Frontal cortex (tissue), 4 donors: ENCODE results near the gene KLK8. TPM values are rescaled to one million over a fixed set of nuclear protein-coding genes. Genes with fewer than 3 reads are reported as not detected.
"Not testable (repeated sequence)": the region's sequence is repeated elsewhere in the genome, so short reads cannot be mapped to it uniquely, and the experiment has no call there.

Experiments
- DNase-seq, 2 donors: peaks; one replicate each; pipeline ENCODE4 v3.0.0; 2012; ENCODE audit warnings: low spot score in 2 of 2
- FAIRE-seq: peaks from 2 replicates; lab custom pipeline; 2012; peaks lifted over from hg19 to GRCh38; lab: Jason Lieb, UNC
- total RNA-seq: library from RNA; depleted of rRNA; stranded (reverse); fragments of >200 nt; gene quantifications from one replicate; pipeline ENCODE4 v1.2.3, GENCODE V29; 2014
- donor health status: control.
- donor health status: control.
- donor health status: control.

KLK8 gene
- total RNA-seq, 1 donor from 2014 or later, result not detected

DNA sequence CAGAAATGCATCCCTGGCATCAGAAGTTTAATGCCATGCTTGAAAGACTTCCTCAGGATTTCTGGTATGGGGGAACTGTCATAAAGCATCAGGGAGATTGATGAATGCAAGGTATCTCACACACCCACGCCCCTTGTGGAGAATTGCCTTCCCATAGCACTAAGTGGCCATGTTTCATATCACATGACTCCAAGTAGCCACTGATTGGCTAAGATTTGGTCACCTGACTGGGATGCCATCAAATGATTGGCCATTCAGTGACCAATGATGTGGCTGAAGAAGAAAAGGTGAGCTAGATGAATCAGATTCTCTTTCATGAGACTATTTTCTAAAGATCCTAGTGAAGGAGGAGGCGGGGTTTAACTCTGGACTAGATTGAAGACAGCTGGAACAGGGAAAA is 7.3 kb downstream of the KLK8 start:
- DNase-seq (no peak), FAIRE-seq (no peak)

- DNase-seq (no peak), FAIRE-seq (no peak)
Observed at GRCh38 chr19:50992666-50993035, 8.8 kb downstream of the KLK8 start.

DNA sequence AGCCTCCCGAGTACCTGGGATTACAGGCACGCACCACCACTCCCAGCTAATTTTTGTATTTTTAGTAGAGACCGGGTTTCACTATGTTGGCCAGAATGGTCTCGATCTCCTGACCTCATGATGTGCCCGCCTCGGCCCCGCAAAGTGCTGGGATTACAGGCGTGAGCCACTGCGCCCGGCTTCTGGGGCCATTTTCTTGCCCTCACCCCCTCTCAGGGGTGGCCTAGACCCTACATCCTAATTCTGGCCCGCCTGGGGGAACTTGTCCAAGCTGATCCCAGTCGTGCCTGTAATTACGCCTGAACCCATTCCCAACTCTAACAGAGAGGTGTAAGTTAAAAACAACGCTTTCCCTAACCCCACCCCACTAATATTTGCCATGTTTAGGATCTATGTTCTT is 17.0 kb downstream of the KLK8 start:
- not testable (repeated sequence) for DNase-seq, FAIRE-seq

DNA sequence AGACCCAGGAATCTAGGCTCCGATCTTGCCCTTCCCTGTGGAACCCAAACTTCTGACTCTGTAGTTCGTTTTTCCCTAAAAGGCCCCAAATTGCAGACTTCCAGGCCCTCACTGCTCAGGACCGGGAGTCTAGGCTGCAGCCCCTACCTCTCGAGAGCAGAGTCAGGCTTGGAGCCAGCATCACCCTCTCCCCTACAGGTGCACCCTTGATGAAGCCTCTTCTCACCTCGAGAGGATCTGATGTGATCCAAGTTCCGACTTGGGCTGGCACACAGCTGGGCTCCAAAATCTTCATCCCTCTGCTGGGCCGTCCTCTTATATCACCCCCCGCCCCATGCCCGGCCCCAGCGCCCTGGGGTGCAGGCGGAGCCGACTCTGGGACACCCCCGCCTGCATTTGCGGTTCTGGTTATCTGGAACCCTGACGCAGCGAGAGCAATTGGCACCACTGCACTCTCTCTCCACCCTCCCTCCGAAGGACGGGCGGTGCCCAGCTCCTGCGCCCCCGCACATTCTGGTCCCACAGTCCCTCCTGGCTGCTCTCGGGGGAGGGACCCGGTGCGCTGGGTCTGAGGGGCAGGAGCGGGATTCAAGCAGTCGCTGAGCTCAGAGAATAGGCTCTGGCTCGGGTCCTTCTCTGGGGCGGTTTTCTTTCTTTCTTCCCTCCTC is 17.6 kb downstream of the KLK8 start, which contains the start of gene KLK7:
Gene KLK7, minus strand, starts transcription at position 293 of the 668 bp plus-strand sequence. CDS start 1,518 bp downstream, outside the sequence.
- DNase-seq (no peak), FAIRE-seq (no peak)

DNA sequence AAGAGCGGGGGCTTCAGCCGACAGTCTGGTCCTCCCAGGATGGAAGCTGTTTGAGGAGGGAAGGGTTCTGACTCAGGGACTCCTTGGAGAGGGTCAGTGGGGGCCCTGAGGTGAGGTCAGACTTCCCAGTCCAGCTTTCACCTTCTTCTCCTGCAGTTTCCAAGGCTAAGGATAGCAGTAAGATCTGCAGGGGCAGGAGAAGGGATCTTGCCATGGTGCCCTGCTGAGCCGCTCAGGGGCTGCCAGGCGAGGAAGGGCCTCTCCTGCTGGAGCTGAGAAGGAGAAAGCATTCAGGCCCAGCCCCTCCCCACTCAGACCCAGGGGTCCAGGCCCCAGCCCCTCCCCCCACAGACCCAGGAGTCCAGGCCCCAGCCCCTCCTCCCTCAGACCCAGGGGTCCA is 19.2 kb downstream of the KLK8 start:
- no peak for DNase-seq
- FAIRE-seq, result no peak

DNA sequence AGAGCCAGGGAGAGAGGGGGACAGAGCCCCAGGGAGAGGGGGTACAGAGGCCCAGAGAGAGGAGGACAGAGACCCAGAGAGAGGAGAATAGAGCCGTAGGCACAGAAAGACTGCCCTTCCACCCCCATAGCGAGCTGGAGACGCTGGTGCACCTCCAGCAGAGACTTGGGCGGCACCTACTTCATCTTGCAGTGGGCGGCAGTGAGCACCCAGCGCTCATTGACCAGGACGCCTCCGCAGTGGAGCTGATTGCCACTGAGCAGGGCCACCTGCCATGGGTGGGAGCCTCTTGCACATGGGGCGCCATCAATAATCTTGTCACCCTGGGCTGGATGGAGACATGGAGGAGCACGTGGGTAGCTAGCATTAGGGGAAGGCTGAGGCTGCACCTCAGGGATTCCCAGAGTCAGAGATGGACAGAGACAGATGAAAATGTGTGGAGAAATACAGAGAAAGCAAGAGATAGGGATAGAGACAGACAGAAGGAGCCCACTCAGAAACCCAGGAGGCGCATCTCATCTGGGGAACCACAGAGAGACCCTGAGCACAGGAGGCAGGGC is 19.7 kb downstream of the KLK8 start:
- DNase-seq (no peak), FAIRE-seq (no peak)

GRCh38 chr19:50980208-50980607 is 21.2 kb downstream of the KLK8 start:
- FAIRE-seq (no peak), DNase-seq (no peak)

DNA sequence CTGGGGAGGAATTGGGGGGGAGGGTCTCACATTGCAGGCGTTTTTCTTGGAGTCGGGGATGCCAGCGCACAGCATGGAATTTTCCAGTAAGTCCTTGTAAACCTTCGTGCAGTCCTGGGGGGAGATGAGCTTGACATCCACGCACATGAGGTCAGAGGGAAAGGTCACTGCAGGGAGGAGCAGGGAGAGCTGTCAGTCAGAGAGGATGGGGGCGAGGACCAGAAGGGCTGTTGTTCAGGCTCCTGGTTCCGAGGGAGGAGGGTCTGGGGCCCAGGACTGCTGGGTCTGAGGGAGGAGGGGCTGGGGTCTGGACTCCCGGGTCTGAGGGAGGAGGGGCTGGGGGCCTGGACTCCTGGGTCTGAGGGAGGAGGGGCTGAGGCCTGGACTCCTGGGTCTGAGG is 21.6 kb downstream of the KLK8 start:
- no peak for DNase-seq
- no peak for FAIRE-seq

DNA sequence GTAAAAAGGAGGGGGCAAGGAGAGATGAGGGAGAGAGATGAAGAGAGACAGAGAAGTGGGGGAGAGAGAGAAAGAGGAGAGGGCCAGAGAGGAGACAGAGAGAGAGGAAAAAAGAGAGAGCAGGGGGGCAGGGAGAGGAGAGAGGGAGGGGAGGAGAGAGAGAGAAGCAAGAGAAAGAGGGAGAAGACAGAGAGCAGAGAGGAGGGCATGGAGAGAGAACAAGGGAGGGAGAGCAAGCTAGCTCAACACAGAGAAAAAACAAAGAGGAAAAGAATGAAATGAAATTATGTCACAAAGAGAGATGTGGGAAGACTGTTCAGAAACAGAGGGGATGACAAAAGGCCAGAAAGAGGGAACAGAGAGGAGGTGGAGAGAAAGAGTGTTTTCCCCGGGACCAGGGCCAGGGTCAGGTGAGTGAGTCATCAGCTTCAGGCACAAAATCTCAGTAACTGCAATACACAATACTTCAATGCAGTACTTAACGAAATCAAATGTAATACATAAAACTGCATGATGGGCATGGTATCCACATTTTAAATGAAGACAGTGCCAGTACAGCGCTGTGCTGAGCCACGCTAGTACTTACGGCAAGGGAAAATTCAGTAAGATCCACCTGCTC is 22.5 kb downstream of the KLK8 start:
- FAIRE-seq (no peak), DNase-seq (no peak)

DNA sequence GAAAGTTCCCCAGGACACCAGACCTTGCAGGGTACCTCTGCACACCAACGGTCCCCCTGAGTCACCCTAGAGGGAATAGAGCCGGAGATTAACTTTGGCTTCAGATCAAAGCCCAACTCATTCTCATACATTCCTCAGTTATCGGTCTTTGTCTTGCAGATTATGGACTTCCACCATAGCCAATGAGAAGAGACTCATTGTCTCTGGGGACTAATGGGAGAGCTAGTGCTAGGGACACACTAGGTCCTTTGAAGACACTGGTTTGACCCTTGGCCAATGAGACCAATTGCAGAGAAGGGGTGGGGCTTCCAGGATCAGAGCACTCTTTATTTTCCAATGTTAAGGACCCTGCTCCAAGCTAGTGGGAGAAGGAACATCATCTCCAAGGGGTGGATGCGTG is 23.8 kb downstream of the KLK8 start:
- DNase-seq (no peak), FAIRE-seq (no peak)

- FAIRE-seq, result no peak
- no peak for DNase-seq
Observed at GRCh38 chr19:50975766-50976165, 25.6 kb downstream of the KLK8 start.

DNA sequence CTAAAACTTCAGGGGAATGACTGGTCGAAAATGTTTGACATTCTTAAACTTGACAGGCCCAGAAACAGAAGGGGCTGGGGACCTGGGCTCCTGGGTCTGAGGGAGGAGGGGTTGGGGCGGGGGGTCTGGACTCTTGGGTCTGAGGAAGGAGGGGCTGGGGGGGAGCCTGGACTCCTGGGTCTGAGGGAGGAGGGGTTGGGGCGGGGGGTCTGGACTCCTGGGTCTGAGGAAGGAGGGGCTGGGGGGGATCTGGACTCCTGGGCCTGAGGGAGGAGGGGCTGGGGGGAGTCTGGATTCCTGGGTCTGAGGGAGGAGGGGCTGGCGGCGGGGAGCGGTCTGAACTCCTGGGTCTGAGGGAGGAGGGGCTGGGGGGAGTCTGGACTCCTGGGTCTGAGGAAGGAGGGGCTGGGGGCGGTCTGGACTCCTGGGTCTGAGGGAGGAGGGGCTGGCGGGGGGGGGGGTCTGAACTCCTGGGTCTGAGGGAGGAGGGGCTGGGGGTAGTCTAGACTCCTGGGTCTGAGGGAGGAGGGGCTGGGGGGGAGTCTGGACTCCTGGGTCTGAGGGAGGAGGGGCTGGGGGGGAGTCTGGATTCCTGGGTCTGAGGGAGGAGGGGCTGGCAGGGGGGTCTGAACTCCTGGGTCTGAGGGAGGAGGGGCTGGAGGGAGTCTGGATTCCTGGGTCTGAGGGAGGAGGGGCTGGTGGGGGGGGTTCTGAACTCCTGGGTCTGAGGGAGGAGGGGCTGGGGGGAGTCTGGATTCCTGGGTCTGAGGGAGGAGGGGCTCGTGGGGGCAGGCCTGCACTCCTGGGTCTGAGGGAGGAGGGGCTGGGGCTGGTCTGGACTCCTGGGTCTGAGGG is 26.5 kb downstream of the KLK8 start:
- FAIRE-seq (no peak), DNase-seq (no peak)

DNA sequence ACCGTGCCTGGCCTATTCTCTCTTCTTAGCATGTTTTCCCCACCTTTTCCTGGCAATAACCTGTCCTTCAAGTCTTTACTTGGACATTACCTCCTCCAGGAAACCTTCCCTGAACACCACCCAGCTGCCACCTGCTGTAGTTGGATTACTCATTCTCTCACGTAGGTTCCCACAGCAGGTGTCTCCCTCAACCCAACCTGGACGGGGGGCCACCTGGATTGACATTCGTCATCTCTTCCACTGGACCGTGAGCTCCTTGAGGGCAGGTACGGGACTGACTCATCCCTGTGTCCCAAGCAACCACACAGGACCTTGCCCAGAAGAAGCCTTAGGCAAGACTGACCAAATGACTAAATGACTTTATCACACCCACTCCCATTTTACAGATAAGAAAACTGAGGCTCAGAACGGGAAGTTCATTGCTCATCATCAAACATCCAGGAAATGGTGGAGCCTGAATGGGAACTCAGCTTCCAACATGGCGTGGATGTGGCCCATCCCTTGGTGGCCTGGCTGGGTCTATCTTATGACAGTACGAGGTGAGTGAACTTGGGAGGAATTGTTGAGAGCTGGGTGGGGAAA is 28.5 kb downstream of the KLK8 start:
- FAIRE-seq, result no peak

GRCh38 chr19:50969810-50970209 is 31.6 kb downstream of the KLK8 start:
- DNase-seq, FAIRE-seq: not testable (repeated sequence)

More for the DNA sequence above, 28.5 kb downstream of the KLK8 start:
- no peak for DNase-seq

- DNase-seq (peak; percentile 62 to 68), FAIRE-seq (no peak)
Observed at GRCh38 chr19:50969413-50969760, 32.0 kb downstream of the KLK8 start, which contains the start of gene KLK6. Gene KLK6 (minus strand): TSS chr19:50969591. CDS start chr19:50968104, 1,487 bp downstream.

DNA sequence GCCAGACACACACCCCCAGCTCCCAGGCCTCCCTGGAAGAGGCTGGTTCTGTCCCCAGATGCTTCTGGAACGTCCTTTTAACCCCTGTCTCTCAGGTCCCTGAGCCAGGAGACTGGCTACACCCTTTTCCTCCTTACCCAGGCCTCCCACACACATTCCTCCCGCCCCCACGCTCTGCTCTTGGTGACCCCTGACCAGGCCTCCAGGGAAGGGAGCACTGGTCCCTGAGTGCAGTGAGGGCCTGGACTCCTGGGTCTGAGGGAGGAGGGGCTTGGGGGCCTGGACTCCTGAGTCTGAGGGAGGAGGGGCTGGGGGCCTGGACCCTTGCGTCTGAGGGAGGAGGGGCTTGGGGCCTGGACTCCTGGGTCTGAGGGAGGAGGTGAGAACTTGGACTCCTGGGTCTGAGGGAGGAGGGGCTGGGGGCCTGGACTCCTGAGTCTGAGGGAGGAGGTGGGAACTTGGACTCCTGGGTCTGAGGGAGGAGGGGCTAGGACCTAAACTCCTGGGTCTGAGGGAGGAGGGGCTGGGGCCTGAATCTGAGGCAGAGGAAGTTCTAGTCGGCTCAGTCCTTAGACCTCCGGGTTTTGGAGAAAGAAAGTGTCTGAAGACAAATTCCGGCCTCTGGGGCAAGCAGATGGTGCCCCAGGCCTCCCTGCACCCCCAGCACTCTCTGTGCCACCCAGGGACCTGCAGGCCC is 32.5 kb downstream of the KLK8 start:
- DNase-seq, result no peak
- FAIRE-seq, result no peak

- FAIRE-seq (no peak), DNase-seq (no peak)
Observed at GRCh38 chr19:50967929-50968715, 33.3 kb downstream of the KLK8 start.

- no peak for FAIRE-seq
Observed at GRCh38 chr19:50964266-50964665, 37.1 kb downstream of the KLK8 start.

DNA sequence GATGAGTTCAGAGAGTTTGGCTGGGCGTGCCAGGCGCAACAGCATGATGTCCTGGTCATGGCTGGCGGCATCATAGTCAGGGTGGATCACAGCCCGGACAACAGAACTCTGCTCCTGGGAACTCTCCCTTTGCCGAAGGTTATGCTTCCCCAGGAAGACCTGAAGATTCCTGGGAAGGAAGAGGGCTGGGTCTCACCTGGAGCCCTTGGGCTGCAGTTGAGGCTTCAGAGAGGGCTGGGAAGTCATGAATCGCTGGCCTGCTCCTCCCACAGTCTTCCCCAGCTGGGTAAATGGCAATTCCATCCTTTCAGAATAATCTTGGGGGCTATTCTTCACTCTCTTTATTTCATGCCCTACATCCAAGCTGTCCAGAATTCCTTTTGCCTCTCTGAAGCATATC is 38.0 kb downstream of the KLK8 start:
- DNase-seq (no peak), FAIRE-seq (no peak)

More at GRCh38 chr19:50964266-50964665, 37.1 kb downstream of the KLK8 start:
- no peak for DNase-seq
